HL-60/S4 (cell line): ENCODE results near the gene RNF144B.
"Not testable (repeated sequence)": the region's sequence is repeated elsewhere in the genome, so short reads cannot be mapped to it uniquely, and the experiment has no call there.

ENCODE experiments used
- in situ Hi-C: fragments of 300-500 bp; cut with MboI; formaldehyde crosslinking; loops from 2 replicates; pipeline ENCODE4 v1.14.3; 2022; ENCODE audit warnings: low sequenced_read_pairs

The RNF144B gene

DNA sequence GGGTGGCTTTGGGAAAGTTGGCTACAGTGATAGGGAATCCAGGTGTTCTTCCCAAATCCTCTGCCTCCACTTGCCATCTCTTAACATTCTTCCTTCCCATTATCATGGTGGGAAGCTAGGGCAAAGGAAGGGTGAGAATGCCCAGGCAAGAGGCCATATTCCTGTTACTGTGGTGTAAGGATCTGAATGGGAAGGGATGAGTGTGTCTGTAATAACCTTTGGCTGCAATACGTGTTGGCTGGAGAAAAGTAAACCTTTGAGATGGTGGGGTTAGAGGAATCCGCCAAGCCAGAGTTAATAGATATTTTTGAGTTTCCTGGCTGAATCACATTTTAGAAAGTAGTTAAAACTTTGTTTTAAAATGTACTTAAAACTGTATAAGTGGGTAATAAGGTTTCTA, 45.9 kb downstream of the RNF144B start:
- in situ Hi-C loops: no loop called here

- in situ Hi-C loops: no loop called here
Measured at GRCh38 chr6:18436341-18436740, 49.2 kb downstream of the RNF144B start.

GRCh38 chr6:18439581-18439980, 52.4 kb downstream of the RNF144B start:
- in situ Hi-C loops: no loop called here

GRCh38 chr6:18441251-18441979, 54.3 kb downstream of the RNF144B start:
- in situ Hi-C loops: no loop called here

DNA sequence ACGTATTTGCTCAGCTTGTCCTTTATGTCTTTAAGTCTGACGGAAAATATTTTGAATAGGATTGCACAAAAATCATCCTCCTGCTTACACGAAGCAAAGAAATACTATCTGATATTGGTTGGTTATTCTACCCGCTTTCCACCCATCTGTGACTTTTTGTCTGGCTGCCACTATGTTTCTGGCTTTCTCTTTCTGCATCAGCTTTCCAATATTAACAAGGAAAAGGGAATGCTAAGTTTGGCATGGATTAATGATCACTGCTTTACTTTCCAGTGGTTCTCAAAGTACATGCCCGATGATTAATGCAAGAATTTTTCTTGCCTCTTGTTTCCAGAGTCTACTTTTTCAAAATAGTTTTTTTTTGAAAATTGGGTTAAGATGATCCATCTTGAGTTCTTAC, 57.0 kb downstream of the RNF144B start:
- in situ Hi-C loops: no loop called here

DNA sequence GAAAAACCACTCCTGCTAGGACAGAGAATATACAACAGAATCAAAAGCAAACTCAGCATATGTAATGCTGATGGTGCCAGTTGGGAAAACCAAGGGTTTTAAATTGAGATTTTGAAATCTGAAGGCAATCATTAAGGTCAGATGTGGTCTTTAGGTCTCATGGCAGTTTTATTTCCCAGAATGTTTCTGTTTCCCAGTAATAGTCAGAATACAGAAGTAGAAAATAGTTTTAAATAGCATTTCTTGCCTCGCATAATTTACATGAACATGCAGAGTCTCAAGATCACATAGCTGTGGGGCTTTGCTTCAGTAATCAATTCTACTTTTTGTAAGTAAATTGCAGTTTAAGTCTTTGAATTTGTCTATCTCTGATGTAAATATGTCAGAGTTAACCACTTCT, 58.1 kb downstream of the RNF144B start:
- in situ Hi-C loops: no loop called here

DNA sequence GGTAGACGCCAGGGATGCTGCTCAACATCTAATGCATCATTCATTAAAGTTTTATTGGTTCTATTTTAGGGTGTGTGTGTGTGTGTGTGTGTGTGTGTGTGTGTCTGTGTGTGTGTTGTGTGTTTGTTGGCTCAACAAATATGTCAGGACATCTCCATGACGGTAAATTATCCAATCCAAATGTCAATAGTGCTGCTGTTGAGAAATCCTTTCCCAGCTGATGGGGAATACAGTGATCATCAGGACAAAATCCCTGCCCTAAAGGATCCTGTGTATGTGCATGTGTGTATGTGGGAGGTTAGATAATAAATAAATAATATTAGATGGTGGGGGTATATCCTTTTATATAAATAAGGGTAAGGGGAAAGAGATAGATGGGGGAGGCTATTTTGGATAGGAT, 59.6 kb downstream of the RNF144B start:
- in situ Hi-C loops: no loop called here

DNA sequence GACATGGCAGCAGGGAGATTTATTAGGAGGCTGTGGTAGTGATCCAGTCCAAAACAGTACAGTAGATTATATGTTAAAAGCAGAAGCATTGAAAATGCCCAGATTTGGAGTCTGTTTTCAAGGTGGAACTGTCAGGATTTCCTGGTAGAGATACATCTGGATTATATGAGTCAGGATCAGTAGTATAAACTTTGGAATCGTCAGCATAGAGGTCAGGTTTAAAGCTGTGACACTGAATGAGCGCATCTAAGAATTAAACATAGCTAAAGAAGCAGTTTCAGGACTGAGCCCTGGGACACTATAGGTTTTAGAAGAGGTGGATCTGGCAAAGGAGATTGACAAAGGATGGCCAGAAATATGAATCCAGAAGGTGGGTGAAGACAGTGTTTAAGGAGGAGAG, 60.4 kb downstream of the RNF144B start:
- in situ Hi-C loops: no loop called here

- in situ Hi-C loops: no loop called here
Measured at GRCh38 chr6:18451756-18452155, 64.6 kb downstream of the RNF144B start.

- in situ Hi-C loops: no loop called here
Measured at GRCh38 chr6:18454446-18454845, 67.3 kb downstream of the RNF144B start.

DNA sequence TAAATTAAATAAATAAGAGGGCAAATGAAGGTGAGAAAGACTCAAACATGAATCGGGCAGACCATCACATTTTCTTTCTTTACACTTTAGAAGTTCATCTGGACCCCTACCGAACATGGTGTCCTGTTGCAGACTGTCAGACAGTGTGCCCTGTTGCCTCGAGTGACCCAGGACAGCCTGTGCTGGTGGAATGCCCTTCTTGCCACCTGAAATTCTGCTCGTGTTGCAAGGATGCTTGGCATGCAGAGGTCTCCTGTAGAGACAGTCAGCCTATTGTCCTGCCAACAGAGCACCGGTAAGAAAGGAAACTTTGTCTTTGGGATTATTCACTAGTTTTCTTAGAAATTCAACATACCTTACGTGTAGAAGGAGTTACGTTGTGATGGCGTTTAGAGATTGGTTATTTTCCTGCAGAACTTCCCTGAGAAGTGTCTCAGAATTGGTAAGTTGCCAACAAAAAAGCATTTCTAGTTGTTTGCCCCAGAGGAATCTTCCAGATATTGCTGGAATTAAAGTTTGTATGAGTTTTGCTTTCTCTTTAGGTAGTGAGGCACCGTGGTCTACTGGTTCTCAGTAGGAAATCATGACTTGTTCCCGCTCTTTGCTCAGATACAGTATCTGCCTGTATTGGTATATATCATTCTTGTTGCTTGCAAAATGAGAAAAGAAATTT, 70.1 kb downstream of the RNF144B start:
- in situ Hi-C loops: no loop called here

DNA sequence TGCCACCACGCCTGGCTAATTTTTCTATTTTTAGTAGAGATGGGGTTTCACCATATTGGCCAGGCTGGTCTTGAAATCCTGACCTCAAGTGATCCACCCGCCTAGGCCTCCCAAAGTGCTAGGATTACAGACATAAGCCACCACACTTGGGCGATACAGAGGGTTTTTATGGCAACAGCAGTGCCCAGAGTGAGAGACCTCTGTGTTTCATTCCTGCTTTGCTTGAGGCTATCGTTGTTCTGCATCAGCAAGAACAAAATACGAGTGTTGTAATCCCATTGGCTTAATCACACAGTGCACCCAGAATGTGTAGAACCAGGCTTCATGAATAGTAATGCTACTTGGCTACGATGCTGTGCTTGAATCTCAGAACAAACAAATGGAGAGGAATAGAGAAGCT, 70.9 kb downstream of the RNF144B start:
- in situ Hi-C loops: not testable (repeated sequence)

DNA sequence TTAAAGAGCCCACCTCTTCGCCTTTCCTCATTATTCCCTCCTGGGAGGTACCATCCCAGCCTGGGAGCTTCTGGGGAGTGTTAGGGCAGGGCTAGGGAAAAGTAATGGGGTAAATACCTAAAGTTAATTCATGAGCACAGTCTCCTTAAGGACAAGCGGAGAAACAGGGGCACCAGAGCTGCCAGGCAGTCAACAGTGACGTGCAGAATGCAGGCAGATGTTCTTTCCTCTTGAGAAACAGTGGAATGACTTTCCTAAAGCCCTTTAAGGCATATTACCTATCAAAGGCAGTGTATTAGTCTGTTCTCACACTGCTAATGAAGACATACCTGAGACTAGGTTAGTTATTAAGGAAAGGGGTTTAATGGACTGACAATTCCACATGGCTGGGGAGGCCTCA, 76.3 kb downstream of the RNF144B start:
- in situ Hi-C loops: no loop called here

DNA sequence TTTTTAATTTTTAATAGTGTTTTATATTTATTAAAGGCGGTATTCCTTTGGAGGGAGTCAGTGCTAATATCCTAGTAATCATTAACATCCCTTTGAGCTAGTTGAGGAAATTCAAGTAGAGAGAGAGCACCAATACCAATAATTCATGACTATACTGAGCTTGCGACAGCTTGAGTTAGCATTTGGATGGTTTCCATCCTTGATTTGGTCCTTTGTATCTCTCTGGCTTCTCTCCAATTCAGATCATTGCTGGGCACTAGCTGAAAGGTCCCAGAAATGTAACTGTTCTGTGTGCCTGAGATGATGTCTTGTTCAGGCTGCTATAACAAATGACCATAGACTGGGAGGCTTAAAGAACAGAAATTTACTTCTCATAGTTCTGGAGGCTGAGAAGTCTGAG, 77.0 kb downstream of the RNF144B start:
- in situ Hi-C loops: no loop called here

DNA sequence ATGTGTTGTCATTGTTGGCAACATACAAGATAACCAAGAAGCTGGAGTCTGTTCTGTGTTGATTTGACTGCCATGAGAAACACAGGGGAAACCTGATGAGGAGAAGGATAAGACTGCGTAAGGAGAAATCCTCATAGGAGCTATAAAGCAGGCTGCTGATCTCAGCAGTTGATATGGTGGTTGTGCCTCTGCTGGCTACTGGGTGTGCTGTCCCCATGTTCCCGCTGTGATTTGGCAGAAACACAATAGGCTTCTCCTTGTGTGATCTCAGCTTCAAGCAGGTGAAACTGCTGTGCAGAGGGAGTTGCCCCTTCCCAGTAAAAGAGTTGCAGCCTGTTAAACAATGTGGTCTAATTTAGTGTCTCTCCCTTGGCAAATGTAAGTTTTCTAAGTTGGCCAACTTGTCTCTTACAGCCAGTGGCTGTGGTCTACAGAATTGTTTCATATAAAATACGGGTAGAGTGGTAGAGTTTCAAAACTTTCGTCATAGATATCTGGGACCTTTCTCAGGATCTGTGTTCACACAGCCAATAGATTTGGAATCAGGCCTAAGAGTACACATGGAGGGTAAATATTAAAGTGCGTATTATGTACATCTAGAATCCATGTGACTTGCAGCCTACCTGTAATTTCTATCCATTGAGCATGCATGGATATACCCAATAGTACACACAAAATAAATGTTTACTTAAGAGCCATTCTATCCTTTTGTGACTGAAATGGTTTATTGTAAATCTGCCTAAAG, 78.4 kb downstream of the RNF144B start:
- in situ Hi-C loops: no loop called here

DNA sequence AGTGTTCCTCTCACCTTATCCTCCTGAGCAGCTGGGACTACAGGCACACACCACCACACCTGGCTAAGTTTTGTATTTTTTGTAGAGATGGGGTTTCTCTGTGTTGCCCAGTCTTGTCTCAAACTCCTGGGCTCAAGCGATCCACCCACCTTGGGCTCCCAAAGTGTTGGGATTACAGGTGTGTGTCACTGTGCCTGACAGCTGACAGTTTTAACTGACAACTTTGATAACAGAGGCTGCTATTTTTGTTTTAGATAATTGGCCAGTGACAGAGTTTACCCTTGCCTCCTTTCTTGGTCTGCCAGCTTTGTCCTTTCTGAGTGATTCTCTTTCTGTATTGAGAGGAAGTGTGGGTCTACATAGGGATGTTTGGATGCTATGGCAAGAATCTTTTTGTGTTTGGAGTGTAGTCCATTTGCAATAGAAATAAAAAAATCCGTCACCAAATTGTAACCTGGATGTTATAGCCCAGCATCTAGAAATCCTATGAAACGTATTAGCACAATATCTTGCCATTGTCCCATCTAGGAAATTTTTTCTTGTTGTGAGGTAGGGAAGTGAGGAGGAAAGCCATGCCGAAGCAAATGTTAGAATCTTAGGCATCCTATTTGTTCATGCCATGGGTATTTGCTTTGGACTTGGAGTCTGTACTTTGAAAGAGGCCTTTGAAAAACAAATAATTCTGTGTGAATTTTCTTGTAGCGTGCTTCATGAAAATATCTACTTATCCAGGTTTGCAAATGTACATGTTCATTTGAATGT, 80.8 kb downstream of the RNF144B start:
- in situ Hi-C loops: no loop called here

- in situ Hi-C loops: no loop called here
Measured at GRCh38 chr6:18468503-18468843, 81.3 kb downstream of the RNF144B start.

GRCh38 chr6:18469536-18469935, 82.4 kb downstream of the RNF144B start:
- in situ Hi-C loops: no loop called here

GRCh38 chr6:18471232-18471964, 84.2 kb downstream of the RNF144B start:
- in situ Hi-C loops: no loop called here

DNA sequence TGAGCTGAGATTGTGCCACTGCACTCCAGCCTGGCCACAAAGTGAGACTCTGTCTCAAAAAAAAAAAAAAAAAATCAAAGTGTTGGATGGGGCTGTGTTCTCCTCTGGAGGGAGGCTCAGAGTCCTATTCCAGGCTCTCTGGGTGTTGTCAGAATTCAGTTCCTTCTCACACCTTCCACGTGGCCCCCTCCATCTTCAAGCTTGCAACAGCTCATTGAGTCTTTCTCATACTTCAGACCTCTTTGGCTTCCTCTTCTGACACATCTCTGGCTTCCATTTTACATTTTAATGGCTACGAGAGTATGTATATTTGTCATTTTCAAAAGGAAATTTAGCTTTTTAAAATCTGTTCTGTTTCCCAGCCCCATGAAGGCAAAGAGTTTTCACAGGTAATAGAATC, 85.8 kb downstream of the RNF144B start:
- in situ Hi-C loops: no loop called here

- in situ Hi-C loops: no loop called here
Measured at GRCh38 chr6:18473755-18474154, 86.6 kb downstream of the RNF144B start.
